NOMO-1 treated with DMSO at 0.1 percent for 48 hours (cell line): ENCODE data around the gene CLC.
"Not testable (repeated sequence)": the region's sequence is repeated elsewhere in the genome, so short reads cannot be mapped to it uniquely, and the experiment has no call there.

Source experiments
- DNase-seq: peaks from one replicate; lab custom pipeline; 2025; ENCODE audit not compliant: unreplicated experiment; lab: John Stamatoyannopoulos, UW

CLC gene

DNA sequence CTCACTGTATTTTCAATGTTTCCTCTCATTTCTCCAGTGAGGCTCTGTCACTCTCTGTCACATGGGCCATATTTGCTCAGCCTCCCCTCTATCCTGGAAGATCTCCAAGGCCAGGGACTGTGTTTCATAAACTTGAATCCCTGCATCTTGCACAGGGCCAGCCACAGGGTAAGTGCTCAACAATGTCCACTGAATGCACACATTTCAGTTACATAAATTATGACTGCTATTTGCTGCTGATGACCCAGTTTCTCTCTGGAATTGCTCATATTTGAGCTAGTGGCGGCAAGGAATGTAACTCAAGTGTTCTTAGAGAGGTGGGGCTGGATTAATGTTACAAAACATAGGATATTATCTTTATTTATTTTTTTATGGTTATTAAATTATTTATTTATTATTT is 6.1 kb downstream of the CLC start:
- DNase-seq: no peak

DNA sequence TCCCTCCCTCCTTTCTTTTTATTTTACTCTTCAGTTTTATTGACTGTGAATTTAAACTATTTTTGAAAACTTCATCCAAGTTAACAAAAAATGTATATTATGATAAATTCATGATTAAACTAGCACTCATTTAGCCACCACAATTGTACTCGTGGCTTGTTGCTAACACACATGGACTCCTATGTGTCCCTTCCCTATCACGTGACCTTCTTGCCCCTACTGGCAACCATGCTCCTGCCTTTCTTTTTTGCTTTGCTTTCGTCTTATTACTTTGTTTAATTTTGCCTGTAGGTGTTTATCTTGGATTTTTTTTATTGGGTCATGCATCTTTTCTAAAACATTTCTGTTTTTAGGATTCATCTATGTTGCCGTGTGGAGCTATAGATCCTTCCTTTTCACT is 8.2 kb downstream of the CLC start:
- DNase-seq: no peak

DNA sequence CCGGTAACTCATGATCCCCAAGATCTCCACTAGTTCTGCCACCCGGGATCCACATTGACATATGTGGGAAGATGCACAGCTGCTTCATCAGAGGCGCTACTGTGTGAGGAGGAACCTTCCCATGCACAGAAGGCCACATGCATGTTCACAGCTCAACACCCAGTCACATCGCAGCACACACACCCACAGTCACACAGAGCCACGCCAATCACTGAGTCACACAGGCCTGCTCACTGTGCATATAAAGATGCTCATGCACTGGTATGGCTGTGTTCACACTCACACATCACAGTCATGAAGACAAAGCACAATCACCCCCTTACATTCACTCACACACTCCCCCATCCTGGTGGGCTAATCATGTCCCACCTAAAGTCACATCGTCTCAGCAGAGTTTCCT is 9.8 kb downstream of the CLC start:
- no peak for DNase-seq

DNA sequence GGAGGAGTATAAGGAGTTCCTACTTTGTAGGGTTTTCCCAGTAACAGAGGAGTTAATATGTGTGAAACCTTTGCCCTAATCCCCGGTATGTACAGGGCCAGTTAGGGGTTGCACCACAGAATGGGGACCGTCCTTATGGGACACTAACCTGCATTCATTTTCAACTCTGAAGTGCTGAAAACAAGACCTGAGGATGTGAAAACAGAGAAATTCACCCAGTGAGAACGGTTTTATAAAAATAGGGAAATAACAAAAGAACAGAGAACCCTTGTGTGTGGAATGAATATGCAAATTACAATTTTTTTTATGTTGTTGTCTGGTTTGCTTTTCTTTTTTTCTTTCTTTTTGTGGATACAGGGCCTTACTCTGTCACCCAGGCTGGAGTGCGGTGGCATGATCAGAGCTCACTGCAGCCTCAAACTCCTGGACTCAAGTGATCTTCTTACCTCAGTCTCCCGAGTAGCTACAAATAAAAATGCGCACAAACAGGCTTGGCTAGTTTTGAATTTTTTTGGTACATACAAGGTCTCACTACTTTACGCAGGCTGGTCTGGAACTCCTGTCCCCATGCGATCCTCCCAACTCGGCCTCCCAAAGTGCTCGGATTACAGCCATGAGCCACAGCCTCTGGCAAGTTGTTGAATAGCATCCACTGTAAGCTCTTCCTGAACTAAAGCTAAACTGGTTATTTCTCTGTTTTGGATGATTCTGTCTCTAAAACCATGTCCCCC is 10.6 kb downstream of the CLC start:
- DNase-seq: no peak

DNA sequence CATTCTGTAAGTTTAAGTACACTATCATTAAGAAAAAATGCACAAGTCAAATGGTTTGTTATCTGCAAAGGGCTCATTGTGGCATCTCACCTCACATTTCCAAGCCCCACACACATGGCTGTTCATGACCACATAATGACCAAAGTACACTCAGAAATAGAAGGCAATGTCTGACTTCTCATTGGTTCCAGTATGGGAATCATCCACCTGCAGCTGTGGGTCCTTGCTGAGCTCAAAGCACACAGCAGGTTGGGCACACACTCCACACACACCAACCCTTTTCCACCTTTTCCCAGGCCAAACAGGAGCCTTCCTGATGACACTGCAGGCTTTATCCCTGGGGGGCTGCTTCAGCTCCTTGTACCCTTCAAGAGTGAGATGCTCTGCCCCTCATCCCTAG is 11.8 kb downstream of the CLC start:
- no peak for DNase-seq

DNA sequence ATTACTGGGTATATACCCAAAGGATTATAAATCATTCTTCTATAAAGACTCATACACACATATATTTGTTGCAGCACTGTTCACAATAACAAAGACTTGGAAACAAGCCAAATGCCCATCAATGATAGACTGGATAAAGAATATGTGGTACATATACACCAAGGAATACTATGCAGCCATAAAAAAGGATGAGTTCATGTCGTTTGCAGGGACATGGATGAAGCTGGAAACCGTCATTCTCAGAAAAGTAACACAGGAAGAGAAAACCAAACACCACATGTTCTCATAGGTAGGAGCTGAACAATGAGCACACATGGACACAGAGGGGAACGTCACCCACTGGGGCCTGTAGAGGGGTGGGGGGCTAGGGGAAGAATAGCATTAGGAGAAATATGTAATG is 17.7 kb downstream of the CLC start:
- DNase-seq: not testable (repeated sequence)

DNA sequence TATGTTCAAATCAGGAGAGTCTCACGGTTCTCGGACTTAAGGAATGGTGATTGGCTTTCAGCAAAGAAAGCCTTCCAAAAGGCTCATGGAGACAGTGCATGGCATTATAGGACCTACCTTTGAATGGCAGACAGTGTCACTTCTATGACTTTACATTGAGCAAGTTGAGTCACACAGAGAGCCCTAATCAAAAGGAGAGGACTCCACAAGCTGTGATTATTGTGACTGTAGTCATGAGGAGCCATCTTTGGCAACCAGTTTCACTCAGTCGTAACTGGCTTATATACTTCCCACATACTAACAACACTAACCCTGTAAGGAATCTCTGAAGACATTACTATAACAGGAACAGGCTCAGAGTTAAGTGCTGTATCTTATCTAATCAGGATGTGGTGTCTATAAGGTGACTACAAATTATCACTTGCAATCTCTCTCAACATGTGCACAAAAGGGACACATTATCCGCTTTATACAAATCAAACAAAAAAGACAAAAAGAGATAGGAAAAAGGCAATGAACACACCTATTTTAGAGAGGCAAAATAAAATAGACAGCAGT is 27.4 kb downstream of the CLC start:
- DNase-seq: no peak

DNA sequence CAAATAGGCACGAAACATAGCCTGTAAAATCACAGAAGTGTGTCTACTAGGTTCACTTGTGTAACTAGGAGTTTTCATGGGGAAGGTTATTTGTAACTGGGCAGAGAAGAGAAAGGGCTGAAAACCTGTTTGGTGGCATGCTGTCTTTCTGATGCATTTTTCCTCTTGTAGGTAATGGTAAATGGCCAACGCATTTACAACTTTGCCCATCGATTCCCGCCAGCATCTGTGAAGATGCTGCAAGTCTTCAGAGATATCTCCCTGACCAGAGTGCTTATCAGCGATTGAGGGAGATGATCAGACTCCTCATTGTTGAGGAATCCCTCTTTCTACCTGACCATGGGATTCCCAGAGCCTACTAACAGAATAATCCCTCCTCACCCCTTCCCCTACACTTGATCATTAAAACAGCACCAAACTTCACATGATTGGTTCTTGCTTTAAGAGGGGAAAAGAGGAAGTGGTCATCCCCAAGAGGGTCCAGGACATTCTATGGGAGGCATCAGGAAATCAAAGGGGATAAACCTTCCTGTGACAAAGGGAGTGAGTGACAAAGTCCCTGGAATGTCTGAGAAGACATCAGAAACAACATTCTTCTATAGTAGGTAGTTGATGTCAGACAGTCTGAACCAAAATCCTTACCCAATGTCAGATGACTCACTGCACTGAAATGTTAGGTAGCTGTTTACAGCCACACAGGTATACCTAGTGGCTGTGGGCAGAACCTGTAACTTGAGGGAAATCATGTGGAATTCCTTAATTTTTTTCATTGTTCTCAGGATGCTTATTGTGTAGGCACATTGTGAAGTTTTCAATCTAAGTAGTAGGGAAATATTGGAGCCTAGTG is 28.6 kb downstream of the CLC start:
- no peak for DNase-seq

DNA sequence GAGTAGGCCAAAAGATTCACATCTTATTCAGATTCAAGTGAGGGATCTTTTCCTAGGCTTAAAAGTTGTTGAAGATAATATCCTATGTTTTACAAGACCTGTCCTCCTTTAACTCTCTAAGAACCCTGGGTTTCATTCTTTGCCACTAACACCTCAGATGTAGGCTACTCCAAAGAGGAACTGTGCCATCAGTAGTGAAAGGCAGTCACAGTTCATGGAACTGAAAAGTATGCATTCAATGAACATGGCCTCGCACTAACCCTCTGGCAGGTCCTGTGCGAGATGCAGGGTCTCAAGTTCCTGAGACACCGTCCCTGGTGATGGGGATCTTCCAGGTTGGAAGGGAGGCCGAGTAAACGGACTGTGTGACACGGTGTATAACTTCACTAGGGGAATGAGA is 29.2 kb downstream of the CLC start:
- DNase-seq: no peak

DNA sequence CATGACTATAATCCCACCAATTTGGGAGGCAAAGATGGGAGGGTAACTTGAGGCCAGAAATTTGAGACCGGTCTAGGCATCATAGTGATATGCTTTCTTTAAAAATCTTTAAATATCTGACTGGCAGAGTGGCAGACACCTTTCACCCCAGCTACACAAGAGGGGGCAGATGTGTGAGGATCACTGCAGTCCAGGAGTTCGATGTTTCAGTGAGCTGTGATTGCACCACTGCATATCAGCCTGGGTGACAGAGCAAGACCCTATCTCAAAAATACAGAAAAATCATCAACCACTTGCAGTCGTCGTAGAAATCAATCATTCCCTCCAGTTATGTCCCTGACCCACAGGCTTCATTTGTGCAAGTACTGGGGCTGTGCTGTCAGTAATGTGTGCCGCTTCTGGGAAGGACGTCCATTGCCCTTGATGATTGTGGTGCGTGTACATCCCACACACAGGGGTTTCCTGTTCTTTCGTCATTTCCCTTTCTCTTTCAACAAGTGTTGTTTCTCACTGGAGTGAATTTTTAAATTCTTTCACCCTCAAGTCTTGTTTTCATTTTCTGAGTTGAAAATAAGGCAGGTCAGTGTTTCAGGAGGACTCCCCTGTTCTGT is 32.1 kb downstream of the CLC start:
- DNase-seq: no peak

DNA sequence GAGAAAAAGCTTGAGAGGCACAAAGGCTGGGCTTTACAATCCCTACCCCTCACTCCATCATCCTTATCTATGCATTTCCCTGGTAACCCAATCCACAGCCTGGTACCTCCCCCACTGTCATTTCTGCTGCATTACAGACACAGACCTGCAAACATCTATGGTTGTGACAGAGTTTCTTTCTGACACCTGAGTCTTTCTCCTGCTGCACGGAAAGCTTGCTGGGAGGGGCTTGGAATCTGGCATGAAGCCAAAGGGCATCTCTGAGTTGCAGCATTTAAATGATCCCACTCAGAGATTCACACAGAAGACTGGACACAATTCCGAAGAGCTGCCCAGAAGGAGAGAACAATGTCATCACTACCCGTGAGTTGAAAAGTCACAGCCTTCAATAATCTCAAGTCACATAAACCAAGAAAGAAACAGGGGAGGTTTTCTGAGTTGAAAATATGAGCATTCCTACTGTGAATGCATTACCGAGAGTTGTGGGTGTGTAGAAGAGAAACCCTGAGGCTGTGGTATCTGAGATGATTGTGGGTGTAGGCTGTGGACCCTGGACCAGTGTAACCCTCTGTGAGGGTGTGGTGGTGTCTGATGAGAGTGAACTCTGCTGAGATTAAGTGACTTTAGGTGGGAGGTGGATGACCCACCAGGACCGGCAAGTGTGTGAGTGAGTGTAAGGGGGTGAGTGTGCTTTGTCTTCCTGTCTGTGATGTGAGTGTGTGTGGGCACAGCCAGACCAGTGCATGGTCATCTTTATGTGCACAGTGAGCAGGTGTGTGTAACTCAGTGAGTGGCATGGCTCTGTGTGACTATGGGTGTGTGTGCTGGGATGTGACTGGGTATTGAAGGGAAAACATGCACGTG is 33.4 kb downstream of the CLC start, which contains the start of gene LGALS14:
Gene LGALS14 (plus strand): TSS at position 301 of the 864 bp plus-strand sequence. CDS start 48 bp downstream, at position 349.
- DNase-seq: no peak

DNA sequence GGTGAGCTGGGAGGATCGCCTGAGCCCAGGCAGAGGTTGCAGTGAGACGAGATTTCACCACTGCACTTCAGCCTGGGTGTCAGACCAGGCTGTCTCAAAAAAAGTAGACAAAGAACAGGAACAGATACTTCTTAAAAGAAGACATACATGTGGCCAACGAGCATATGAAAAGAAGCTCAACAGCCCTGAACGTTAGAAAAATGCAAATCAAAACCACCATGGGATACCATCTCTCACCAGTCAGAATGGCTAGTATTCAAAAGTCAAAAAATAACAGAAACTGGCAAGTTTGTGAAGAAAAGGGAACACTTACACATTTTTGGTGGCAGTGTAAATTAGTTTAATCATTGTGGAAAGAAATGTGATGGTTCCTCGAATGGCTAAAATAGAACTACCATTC is 36.5 kb downstream of the CLC start:
- no peak for DNase-seq

DNA sequence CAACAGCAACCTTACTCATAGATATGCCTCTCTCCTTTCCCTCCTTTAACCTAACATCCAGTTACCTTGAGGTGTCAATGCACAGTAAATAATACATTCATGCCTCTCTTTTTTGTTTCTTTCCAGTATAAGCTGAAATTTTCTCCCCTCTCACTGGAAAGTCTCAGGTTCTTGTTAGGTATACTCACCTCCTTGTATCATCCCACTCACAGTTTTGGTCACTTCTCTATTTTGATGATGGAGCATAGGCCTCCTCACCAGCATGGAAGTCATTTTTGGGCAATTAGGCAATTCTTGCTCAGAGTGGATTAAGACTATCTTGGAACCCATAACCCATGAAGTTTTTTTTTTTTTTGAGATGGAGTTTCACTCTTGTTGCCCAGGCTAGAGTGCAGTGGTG is 39.3 kb downstream of the CLC start:
- no peak for DNase-seq

DNA sequence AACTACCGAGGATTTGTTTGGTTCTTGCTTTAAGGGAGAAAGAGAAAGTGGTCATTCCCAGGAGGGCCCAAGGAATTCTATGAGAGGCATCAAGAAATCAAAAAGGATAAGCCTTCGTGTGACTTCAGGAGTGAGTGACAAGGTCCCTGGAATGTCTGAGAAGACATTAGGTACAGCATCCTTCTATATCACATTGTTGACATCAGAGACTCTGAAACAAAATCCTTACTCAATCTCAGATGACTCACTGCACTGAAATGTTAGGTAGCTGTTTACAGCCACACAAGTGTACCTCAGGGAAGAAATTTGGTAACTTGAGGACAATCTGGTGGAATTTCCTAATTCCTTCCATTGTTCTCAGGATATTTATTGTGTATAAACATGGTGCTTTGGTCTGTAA is 41.4 kb downstream of the CLC start:
- no peak for DNase-seq

DNA sequence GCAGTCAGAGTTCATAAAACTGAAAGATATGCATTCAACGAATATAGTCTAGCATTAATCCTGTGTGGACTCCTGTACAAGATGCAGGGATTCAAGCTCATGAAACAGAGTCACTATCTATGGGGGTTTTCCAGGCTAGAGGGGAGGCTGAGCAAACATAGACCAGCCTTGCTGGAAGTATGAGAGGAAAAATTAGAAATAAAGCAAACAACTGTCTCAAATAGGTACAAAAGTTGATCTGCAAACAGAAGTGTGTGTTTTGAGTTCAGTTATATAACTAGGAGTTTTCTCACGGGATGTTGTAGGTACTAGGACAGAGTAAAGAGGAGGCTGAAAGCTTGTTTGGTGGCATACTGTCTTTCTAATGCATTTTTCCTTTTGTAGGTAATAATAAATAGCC is 42.1 kb downstream of the CLC start:
- DNase-seq: no peak

DNA sequence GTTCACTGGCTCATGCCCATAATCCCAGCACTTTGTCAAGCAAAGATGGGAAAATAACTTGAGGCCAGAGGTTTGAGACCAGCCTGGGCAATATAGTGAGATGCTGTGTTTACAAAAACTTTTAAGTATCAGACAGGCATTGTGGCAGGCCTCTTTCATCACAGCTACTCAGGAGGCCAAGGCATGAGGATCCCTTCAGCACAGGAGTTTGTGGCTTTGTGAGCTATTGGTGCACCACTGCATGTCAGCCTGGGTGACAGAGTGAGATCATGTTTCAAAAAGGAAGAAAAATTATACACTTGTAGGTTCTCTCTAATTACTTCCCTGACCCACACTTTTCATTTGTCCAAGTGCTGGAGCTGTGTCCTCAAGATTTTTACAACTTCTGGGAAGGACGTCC is 45.0 kb downstream of the CLC start:
- no peak for DNase-seq

DNA sequence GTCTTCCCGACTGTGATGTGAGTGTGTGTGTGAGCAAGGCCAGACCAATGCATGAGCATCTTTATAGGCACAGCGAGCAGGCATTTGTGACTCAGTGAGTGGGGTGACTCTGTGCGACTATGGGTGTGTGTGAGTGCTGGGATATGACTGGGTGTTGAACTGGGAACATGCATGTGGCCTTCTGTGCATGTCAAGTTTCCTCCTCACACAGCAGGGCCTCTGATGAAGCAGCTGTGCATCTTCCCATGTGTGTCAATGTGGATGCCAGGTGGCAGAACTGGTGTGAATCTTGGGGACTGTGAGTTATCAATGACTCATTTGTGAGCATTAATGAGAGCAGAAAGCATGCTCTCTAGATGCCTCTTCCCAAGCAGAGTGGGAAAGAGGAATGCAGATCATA is 45.7 kb downstream of the CLC start:
- DNase-seq: no peak

DNA sequence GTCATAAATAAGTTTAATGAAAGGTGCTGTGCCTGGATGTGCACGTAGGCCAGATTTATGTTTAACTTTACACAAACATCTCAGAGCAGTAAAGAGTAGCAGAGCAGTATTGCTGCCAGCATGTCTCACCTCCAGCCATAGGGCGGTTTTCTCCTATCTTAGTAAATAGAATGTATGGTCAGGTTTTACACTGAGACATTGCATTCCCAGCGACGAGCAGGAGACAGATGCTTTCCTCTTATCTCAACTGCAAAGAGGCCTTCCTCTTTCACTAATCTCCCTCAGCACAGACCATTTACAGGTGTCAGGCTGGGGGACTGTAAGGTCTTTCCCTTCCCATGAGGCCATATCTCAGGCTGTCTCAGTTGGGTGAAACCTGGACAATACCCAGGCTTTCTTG is 49.2 kb downstream of the CLC start:
- not testable (repeated sequence) for DNase-seq

DNA sequence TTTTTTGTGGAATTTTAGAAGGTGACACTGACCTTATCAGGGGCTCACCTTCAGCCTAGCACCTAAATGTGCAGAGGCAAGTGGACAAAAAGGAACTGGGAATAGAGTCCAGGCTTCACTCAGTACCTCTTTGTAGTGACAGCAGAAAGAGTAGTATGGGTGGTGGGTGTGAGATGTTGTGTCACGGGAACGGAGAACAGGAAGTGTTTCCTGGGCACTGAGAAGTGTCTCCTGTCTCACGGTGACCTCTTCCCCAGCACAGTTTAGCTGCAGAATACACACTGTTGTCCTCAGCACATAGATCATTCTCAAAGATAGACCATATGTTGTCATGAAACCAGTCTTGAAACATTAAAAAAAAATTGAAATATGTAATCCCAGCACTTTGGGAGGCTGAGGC is 51.1 kb downstream of the CLC start:
- DNase-seq: no peak

DNA sequence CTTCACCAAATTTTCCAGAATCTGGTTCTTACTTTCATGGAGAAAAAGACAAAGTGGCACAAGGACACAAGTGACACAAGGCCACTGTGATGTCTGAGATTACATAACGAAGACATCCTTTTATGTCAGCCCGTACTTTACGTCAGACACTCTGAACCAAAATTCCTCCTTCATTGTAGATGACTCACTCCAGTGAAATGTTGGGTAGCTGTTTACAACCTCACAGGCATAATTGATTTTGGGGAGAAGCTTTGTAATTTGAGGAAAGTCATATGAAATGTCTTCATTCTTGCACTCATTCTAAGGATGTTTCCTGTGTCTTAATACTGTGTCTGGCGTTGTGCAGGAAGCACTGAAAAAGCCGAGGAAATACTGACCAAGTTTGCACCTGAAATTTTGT is 53.6 kb downstream of the CLC start:
- no peak for DNase-seq

DNA sequence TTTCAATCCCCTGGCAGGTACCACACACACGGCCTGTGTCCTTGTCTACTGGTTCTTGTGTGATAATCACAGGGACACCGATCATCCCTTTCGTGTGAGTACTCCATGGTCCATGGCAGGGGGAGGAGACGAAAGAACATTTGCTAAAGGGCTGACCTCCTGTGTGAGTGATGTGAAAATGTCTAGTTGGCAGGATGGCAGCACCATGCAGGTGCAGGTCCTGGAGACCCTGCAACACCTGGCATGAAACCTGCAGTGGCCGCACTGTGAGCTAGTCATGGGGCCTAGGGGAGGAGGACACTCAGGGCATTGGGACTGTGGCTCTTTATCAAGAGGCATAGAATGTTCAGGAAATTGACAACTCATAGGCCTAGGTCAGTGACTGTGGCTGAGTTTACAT is 56.4 kb downstream of the CLC start:
- no peak for DNase-seq
